T-helper 2 cell (primary cell): Measurements from ENCODE around the gene GOLGA2.
A peak's percentile ranks its signal among the peaks of the same experiment; 100 is the strongest.

Experiments
- DNase-seq, 5 experiments: peaks; one replicate each; pipeline versions ENCODE4 v3.0.0 to v3.0.0-alpha.2; 2012 to 2022
- total RNA-seq, 2 donors: gene quantifications; one replicate each; lab custom pipeline; 2026; lab: John Stamatoyannopoulos, UW

The GOLGA2 gene
- 58.3 to 77.6 reads per million in 2 donors for total RNA-seq

- peak in 1 of 5 experiments; percentile 14 for DNase-seq
Measured at GRCh38 chr9:128275198-128276007, at the start of gene GOLGA2. Gene GOLGA2, minus strand, starts transcription at chr9:128276007. Its CDS starts 31 bp downstream, at chr9:128275976.

- DNase-seq: no peak
Measured at GRCh38 chr9:128324401-128324800, 48.6 kb upstream of the GOLGA2 start.

GRCh38 chr9:128323791-128324190, 48.0 kb upstream of the GOLGA2 start:
- no peak for DNase-seq

- no peak for DNase-seq
Measured at GRCh38 chr9:128323212-128323730, 47.5 kb upstream of the GOLGA2 start.

- peak; percentile 82 to 97 (median 88) for DNase-seq
Measured at GRCh38 chr9:128322404-128323211, 46.8 kb upstream of the GOLGA2 start, which contains the start of the genes COQ4 and TRUB2. Gene COQ4, plus strand, starts transcription at chr9:128322839. Its CDS starts 20 bp downstream, at chr9:128322859. Gene TRUB2, minus strand, starts transcription at chr9:128322447. Its CDS starts 39 bp downstream, at chr9:128322408.

GRCh38 chr9:128321879-128322403, 46.1 kb upstream of the GOLGA2 start:
- no peak for DNase-seq

GRCh38 chr9:128321343-128321742, 45.5 kb upstream of the GOLGA2 start:
- no peak for DNase-seq

- no peak for DNase-seq
Measured at GRCh38 chr9:128317629-128318028, 41.8 kb upstream of the GOLGA2 start.

GRCh38 chr9:128316421-128316820, 40.6 kb upstream of the GOLGA2 start:
- DNase-seq: no peak

GRCh38 chr9:128314697-128315096, 38.9 kb upstream of the GOLGA2 start:
- DNase-seq: no peak

GRCh38 chr9:128310461-128310860, 34.7 kb upstream of the GOLGA2 start:
- no peak for DNase-seq

GRCh38 chr9:128309551-128309950, 33.7 kb upstream of the GOLGA2 start:
- DNase-seq: no peak

- no peak for DNase-seq
Measured at GRCh38 chr9:128304971-128305288, 29.1 kb upstream of the GOLGA2 start.

- DNase-seq: no peak
Measured at GRCh38 chr9:128304136-128304970, 28.5 kb upstream of the GOLGA2 start.

GRCh38 chr9:128298535-128299482, 23.0 kb upstream of the GOLGA2 start:
- no peak for DNase-seq

GRCh38 chr9:128297221-128297773, 21.5 kb upstream of the GOLGA2 start:
- DNase-seq: no peak

GRCh38 chr9:128296340-128297220, 20.8 kb upstream of the GOLGA2 start:
- DNase-seq: no peak

GRCh38 chr9:128294142-128294541, 18.3 kb upstream of the GOLGA2 start:
- no peak for DNase-seq

GRCh38 chr9:128293091-128293490, 17.3 kb upstream of the GOLGA2 start:
- no peak for DNase-seq

- DNase-seq: no peak
Measured at GRCh38 chr9:128292009-128292408, 16.2 kb upstream of the GOLGA2 start.
